H1 (cell line): ENCODE results near the gene DSCAM. TPM values are rescaled to one million over a fixed set of nuclear protein-coding genes. Genes with fewer than 3 reads are reported as not detected.

Experiments used
- CHD2 ChIP-seq: IDR thresholded peaks from 2 replicates; pipeline ENCODE4 v1.6.1; 2012; ENCODE audit warnings: low read length, improper control_type of control experiment
- EP300 ChIP-seq, 2 experiments: IDR thresholded peaks; 1 replicate in 1 of 2; 2 replicates in 1 of 2; pipeline ENCODE4 v1.6.1; 2011 to 2012; ENCODE audit warnings: low read depth in 2 of 2, low read length in 2 of 2, mild to moderate bottlenecking in 2 of 2, borderline replicate concordance in 1 of 2, inconsistent platforms in 1 of 2, moderate library complexity in 1 of 2
- SP1 ChIP-seq: IDR thresholded peaks from 2 replicates; pipeline ENCODE4 v1.6.1; 2011; ENCODE audit warnings: low read depth, low read length
- TEAD4 ChIP-seq: IDR thresholded peaks from 2 replicates; pipeline ENCODE4 v1.6.1; 2012; ENCODE audit warnings: low read depth, low read length, inconsistent platforms, mixed read lengths
- polyA plus RNA-seq, 7 experiments: library from polyadenylated mRNA; depleted of rRNA in 3 of 7; stranded (reverse) in 5 of 7; unstranded in 2 of 7; fragments of >200 nt in 5 of 7; fragments of 200-250 nt in 2 of 7; gene quantifications; 1 replicate in 5 of 7; 2 replicates in 1 of 7; 4 replicates in 1 of 7; pipeline versions ENCODE4 v1.2.1 to v1.2.3, GENCODE V29; 2011 to 2013; ENCODE audit warnings: missing spikeins in 2 of 7, mixed read lengths in 2 of 7
- total RNA-seq: library from RNA; stranded (reverse); fragmentation: NEBNext Ultra II Directional; extraction: Animal tissue kit (Norgen Biotek cat#: 25700); gene quantifications from 2 replicates; pipeline ENCODE4 v1.2.1, GENCODE V29; 2021
- TF ChIP-seq, protein P1 (sequence below): fragments of 300-600 bp; sonication (generic); IDR thresholded peaks from 2 replicates; pipeline ENCODE4 v1.7.1; 2012; ENCODE audit warnings: low read length, moderate library complexity, mild to moderate bottlenecking, inconsistent platforms; ENCODE audit not compliant: insufficient replicate concordance
- TF ChIP-seq, protein P2 (sequence below): IDR thresholded peaks from 2 replicates; pipeline ENCODE4 v1.6.1; 2012; ENCODE audit warnings: low read length, inconsistent platforms
- TF ChIP-seq, protein P3 (sequence below), 3 experiments: IDR thresholded peaks; 1 replicate in 2 of 3; 2 replicates in 1 of 3; pipeline versions ENCODE4 v1.5.1 to v1.6.1; 2011; ENCODE audit warnings: low read length in 3 of 3, mild to moderate bottlenecking in 3 of 3, inconsistent platforms in 2 of 3, low read depth in 1 of 3, moderate library complexity in 1 of 3; ENCODE audit not compliant: insufficient read depth in 1 of 3; ENCODE audit errors: control extremely low read depth in 1 of 3

DSCAM gene
- total and polyA plus RNA-seq, 2 of the 8 experiments (the other 6 are each of a cell fraction or from before 2014, with no cell fraction given): 0.02 to 0.15 TPM

DNA sequence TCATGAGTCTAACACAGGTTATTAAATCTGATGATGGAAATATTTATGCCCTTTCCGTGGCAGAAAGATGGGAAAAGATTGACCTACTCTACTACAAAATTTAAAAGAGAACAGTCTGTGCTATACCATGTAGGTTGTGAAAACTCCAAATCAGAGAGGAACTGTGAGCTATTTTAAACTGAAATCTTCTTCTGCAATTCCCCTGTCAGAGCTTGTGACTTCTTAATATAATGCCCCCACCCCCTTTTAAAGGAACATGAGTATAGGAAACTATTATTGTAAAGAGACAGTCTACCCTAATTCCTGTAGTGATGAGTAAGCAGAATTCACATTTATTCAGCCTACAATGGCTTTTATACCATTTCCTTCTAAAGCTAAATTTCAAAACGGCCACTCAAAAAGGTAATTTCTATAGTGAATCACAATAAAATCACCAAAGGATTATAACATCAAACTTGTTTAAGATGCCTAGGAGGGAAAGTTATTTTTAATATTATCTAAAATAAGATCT, 11.7 kb downstream of the DSCAM start (continued):
- TF ChIP-seq, protein P1, sequence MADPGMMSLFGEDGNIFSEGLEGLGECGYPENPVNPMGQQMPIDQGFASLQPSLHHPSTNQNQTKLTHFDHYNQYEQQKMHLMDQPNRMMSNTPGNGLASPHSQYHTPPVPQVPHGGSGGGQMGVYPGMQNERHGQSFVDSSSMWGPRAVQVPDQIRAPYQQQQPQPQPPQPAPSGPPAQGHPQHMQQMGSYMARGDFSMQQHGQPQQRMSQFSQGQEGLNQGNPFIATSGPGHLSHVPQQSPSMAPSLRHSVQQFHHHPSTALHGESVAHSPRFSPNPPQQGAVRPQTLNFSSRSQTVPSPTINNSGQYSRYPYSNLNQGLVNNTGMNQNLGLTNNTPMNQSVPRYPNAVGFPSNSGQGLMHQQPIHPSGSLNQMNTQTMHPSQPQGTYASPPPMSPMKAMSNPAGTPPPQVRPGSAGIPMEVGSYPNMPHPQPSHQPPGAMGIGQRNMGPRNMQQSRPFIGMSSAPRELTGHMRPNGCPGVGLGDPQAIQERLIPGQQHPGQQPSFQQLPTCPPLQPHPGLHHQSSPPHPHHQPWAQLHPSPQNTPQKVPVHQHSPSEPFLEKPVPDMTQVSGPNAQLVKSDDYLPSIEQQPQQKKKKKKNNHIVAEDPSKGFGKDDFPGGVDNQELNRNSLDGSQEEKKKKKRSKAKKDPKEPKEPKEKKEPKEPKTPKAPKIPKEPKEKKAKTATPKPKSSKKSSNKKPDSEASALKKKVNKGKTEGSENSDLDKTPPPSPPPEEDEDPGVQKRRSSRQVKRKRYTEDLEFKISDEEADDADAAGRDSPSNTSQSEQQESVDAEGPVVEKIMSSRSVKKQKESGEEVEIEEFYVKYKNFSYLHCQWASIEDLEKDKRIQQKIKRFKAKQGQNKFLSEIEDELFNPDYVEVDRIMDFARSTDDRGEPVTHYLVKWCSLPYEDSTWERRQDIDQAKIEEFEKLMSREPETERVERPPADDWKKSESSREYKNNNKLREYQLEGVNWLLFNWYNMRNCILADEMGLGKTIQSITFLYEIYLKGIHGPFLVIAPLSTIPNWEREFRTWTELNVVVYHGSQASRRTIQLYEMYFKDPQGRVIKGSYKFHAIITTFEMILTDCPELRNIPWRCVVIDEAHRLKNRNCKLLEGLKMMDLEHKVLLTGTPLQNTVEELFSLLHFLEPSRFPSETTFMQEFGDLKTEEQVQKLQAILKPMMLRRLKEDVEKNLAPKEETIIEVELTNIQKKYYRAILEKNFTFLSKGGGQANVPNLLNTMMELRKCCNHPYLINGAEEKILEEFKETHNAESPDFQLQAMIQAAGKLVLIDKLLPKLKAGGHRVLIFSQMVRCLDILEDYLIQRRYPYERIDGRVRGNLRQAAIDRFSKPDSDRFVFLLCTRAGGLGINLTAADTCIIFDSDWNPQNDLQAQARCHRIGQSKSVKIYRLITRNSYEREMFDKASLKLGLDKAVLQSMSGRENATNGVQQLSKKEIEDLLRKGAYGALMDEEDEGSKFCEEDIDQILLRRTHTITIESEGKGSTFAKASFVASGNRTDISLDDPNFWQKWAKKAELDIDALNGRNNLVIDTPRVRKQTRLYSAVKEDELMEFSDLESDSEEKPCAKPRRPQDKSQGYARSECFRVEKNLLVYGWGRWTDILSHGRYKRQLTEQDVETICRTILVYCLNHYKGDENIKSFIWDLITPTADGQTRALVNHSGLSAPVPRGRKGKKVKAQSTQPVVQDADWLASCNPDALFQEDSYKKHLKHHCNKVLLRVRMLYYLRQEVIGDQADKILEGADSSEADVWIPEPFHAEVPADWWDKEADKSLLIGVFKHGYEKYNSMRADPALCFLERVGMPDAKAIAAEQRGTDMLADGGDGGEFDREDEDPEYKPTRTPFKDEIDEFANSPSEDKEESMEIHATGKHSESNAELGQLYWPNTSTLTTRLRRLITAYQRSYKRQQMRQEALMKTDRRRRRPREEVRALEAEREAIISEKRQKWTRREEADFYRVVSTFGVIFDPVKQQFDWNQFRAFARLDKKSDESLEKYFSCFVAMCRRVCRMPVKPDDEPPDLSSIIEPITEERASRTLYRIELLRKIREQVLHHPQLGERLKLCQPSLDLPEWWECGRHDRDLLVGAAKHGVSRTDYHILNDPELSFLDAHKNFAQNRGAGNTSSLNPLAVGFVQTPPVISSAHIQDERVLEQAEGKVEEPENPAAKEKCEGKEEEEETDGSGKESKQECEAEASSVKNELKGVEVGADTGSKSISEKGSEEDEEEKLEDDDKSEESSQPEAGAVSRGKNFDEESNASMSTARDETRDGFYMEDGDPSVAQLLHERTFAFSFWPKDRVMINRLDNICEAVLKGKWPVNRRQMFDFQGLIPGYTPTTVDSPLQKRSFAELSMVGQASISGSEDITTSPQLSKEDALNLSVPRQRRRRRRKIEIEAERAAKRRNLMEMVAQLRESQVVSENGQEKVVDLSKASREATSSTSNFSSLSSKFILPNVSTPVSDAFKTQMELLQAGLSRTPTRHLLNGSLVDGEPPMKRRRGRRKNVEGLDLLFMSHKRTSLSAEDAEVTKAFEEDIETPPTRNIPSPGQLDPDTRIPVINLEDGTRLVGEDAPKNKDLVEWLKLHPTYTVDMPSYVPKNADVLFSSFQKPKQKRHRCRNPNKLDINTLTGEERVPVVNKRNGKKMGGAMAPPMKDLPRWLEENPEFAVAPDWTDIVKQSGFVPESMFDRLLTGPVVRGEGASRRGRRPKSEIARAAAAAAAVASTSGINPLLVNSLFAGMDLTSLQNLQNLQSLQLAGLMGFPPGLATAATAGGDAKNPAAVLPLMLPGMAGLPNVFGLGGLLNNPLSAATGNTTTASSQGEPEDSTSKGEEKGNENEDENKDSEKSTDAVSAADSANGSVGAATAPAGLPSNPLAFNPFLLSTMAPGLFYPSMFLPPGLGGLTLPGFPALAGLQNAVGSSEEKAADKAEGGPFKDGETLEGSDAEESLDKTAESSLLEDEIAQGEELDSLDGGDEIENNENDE: no peak
- TF ChIP-seq, protein P2, sequence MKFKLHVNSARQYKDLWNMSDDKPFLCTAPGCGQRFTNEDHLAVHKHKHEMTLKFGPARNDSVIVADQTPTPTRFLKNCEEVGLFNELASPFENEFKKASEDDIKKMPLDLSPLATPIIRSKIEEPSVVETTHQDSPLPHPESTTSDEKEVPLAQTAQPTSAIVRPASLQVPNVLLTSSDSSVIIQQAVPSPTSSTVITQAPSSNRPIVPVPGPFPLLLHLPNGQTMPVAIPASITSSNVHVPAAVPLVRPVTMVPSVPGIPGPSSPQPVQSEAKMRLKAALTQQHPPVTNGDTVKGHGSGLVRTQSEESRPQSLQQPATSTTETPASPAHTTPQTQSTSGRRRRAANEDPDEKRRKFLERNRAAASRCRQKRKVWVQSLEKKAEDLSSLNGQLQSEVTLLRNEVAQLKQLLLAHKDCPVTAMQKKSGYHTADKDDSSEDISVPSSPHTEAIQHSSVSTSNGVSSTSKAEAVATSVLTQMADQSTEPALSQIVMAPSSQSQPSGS: no peak
- TF ChIP-seq SP1: no peak
- TF ChIP-seq TEAD4: no peak
- TF ChIP-seq, protein P3, sequence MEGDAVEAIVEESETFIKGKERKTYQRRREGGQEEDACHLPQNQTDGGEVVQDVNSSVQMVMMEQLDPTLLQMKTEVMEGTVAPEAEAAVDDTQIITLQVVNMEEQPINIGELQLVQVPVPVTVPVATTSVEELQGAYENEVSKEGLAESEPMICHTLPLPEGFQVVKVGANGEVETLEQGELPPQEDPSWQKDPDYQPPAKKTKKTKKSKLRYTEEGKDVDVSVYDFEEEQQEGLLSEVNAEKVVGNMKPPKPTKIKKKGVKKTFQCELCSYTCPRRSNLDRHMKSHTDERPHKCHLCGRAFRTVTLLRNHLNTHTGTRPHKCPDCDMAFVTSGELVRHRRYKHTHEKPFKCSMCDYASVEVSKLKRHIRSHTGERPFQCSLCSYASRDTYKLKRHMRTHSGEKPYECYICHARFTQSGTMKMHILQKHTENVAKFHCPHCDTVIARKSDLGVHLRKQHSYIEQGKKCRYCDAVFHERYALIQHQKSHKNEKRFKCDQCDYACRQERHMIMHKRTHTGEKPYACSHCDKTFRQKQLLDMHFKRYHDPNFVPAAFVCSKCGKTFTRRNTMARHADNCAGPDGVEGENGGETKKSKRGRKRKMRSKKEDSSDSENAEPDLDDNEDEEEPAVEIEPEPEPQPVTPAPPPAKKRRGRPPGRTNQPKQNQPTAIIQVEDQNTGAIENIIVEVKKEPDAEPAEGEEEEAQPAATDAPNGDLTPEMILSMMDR (IDR thresholded peaks at IDR 0.05; ENCODE audit: control extremely low read depth in 1 of 3, insufficient read depth in 1 of 3, low read depth in 1 of 3, low read length in 3 of 3): no peak
- no peak for TF ChIP-seq EP300 (IDR thresholded peaks at IDR 0.05; ENCODE audit: borderline replicate concordance in 1 of 2, low read depth in 2 of 2, low read length in 2 of 2)
- TF ChIP-seq CHD2: no peak
